K562 (cell line): ENCODE results near the gene ECSIT. TPM values are rescaled to one million over a fixed set of nuclear protein-coding genes. Genes with fewer than 3 reads are reported as not detected.

Experiments used
- CBX8 ChIP-seq: fragments of 200-600 bp; sonication (generic); IDR thresholded peaks from 2 replicates; pipeline ENCODE4 v1.6.1; 2012; ENCODE audit warnings: borderline replicate concordance, mixed run types, low read depth, mild to moderate bottlenecking, moderate library complexity, mixed read lengths, low read length, control low read depth, inconsistent platforms; ENCODE audit not compliant: poor library complexity, severe bottlenecking; ENCODE audit errors: extremely low read depth
- E2F3 ChIP-seq: fragments of 250-450 bp; sonication (Bioruptor Pico); IDR thresholded peaks from 2 replicates; pipeline ENCODE4 v1.4.0; 2020; ENCODE audit warnings: mild to moderate bottlenecking
- HCFC1 ChIP-seq: IDR thresholded peaks from 2 replicates; pipeline ENCODE4 v1.6.1; 2012; ENCODE audit warnings: low read depth, low read length, improper control_type of control experiment
- MIER1 ChIP-seq: fragments of 450-650 bp; IDR thresholded peaks from 2 replicates; pipeline ENCODE4 v1.6.1; 2016; ENCODE audit warnings: antibody characterized with exemption, mild to moderate bottlenecking, low read depth
- ZSCAN29 ChIP-seq: fragments of 450-650 bp; IDR thresholded peaks from 2 replicates; pipeline ENCODE4 v1.6.1; 2017
- ZZZ3 ChIP-seq: fragments of 450-650 bp; IDR thresholded peaks from 2 replicates; pipeline ENCODE4 v1.6.1; 2016; ENCODE audit warnings: antibody characterized with exemption, mild to moderate bottlenecking, moderate library complexity
- polyA plus RNA-seq, 8 experiments: library from polyadenylated mRNA; depleted of rRNA in 4 of 8; stranded (reverse) in 5 of 8; unstranded in 3 of 8; fragments of >200 nt; fragmentation: Nextera tagmentation in 2 of 8; fragmentation: Illumina TruSeq in 1 of 8; extraction: Ambion mirVana in 2 of 8; extraction: Trizol in 1 of 8; gene quantifications; 2 replicates each; pipeline versions ENCODE4 v1.2.1 to v1.2.3, GENCODE V29; 2011 to 2014; ENCODE audit warnings: inconsistent platforms in 1 of 8, missing spikeins in 1 of 8
- total RNA-seq, 7 experiments: library from RNA; depleted of rRNA in 6 of 7; stranded (reverse); fragments of >200 nt in 6 of 7; fragmentation: Illumina TruSeq in 2 of 7; extraction: Trizol in 2 of 7; gene quantifications; 2 replicates each; pipeline versions ENCODE4 v1.2.1 to v1.2.3, GENCODE V29; 2011 to 2021; ENCODE audit warnings: low replicate concordance in 1 of 7
- TF ChIP-seq, protein P1 (sequence below): fragments of 250-450 bp; sonication (Bioruptor Pico); IDR thresholded peaks from 2 replicates; pipeline ENCODE4 v1.4.0; 2020; ENCODE audit warnings: mild to moderate bottlenecking, moderate library complexity, borderline replicate concordance
- TF ChIP-seq, protein P2 (sequence below): fragments of 250-450 bp; sonication (Bioruptor Pico); IDR thresholded peaks from 2 replicates; pipeline ENCODE4 v1.4.0; 2020
- TF ChIP-seq, protein P3 (sequence below), 2 experiments: fragments of 450-650 bp in 1 of 2; sonication (generic) in 1 of 2; formaldehyde crosslinking in 1 of 2; IDR thresholded peaks; 2 replicates each; pipeline versions ENCODE4 v1.7.1 to v1.9.0; 2016 to 2022; ENCODE audit warnings: inconsistent platforms in 1 of 2, mild to moderate bottlenecking in 1 of 2, missing genetic modification reagents in 1 of 2
- TF ChIP-seq, protein P4 (sequence below): fragments of 200-400 bp; formaldehyde crosslinking; IDR thresholded peaks from 2 replicates; pipeline ENCODE4 v1.6.1; 2017; ENCODE audit warnings: mild to moderate bottlenecking, low read depth, low read length, moderate library complexity

Gene ECSIT
- total and polyA plus RNA-seq, 9 of the 15 experiments (the other 6 are each of a cell fraction or from before 2014, with no cell fraction given), result 1.1 to 82.5 (median 43.9) TPM

DNA sequence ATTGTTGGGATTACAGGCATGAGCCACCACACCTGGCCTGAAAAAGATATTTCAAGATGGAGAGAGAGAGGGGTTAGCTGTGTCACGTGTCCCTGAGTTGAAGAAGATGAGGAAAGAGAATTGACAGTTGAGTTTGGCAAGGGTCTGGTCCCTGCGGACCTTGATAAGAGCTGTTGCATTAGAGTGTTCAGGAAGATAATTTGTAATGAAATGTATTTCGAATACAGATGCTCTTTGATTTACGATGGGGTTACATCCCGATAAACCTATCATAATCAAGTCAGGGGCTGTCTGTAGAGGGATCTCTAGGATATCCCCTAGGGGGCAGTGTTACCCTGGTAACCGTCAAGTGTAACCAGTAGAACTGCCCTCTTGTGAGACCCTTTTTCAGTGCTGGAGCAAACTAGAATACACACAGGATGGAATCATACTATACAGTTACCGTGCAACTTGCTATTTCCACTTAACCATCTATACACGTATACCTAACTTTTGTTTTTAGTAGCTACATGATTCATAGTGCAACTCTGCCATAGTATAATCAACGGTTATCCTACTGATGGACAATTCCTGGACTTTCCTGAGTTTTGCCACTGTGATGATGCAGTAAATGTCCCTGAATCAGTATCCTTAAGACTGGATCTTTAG lies 31.6 kb upstream of the ECSIT start (continued):
- TF ChIP-seq, protein P1, sequence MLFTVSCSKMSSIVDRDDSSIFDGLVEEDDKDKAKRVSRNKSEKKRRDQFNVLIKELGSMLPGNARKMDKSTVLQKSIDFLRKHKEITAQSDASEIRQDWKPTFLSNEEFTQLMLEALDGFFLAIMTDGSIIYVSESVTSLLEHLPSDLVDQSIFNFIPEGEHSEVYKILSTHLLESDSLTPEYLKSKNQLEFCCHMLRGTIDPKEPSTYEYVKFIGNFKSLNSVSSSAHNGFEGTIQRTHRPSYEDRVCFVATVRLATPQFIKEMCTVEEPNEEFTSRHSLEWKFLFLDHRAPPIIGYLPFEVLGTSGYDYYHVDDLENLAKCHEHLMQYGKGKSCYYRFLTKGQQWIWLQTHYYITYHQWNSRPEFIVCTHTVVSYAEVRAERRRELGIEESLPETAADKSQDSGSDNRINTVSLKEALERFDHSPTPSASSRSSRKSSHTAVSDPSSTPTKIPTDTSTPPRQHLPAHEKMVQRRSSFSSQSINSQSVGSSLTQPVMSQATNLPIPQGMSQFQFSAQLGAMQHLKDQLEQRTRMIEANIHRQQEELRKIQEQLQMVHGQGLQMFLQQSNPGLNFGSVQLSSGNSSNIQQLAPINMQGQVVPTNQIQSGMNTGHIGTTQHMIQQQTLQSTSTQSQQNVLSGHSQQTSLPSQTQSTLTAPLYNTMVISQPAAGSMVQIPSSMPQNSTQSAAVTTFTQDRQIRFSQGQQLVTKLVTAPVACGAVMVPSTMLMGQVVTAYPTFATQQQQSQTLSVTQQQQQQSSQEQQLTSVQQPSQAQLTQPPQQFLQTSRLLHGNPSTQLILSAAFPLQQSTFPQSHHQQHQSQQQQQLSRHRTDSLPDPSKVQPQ (CRISPR knock-in tag), result no peak
- no peak for TF ChIP-seq MIER1
- TF ChIP-seq, protein P2, sequence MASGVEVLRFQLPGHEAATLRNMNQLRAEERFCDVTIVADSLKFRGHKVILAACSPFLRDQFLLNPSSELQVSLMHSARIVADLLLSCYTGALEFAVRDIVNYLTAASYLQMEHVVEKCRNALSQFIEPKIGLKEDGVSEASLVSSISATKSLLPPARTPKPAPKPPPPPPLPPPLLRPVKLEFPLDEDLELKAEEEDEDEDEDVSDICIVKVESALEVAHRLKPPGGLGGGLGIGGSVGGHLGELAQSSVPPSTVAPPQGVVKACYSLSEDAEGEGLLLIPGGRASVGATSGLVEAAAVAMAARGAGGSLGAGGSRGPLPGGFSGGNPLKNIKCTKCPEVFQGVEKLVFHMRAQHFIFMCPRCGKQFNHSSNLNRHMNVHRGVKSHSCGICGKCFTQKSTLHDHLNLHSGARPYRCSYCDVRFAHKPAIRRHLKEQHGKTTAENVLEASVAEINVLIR (CRISPR knock-in tag), result no peak
- TF ChIP-seq CBX8, result no peak
- TF ChIP-seq E2F3 (CRISPR knock-in tag), result no peak
- TF ChIP-seq ZZZ3, result no peak
- TF ChIP-seq, protein P3, sequence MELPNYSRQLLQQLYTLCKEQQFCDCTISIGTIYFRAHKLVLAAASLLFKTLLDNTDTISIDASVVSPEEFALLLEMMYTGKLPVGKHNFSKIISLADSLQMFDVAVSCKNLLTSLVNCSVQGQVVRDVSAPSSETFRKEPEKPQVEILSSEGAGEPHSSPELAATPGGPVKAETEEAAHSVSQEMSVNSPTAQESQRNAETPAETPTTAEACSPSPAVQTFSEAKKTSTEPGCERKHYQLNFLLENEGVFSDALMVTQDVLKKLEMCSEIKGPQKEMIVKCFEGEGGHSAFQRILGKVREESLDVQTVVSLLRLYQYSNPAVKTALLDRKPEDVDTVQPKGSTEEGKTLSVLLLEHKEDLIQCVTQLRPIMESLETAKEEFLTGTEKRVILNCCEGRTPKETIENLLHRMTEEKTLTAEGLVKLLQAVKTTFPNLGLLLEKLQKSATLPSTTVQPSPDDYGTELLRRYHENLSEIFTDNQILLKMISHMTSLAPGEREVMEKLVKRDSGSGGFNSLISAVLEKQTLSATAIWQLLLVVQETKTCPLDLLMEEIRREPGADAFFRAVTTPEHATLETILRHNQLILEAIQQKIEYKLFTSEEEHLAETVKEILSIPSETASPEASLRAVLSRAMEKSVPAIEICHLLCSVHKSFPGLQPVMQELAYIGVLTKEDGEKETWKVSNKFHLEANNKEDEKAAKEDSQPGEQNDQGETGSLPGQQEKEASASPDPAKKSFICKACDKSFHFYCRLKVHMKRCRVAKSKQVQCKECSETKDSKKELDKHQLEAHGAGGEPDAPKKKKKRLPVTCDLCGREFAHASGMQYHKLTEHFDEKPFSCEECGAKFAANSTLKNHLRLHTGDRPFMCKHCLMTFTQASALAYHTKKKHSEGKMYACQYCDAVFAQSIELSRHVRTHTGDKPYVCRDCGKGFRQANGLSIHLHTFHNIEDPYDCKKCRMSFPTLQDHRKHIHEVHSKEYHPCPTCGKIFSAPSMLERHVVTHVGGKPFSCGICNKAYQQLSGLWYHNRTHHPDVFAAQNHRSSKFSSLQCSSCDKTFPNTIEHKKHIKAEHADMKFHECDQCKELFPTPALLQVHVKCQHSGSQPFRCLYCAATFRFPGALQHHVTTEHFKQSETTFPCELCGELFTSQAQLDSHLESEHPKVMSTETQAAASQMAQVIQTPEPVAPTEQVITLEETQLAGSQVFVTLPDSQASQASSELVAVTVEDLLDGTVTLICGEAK (IDR thresholded peaks at IDR 0.05), result no peak
- TF ChIP-seq, protein P3 (CRISPR knock-in tag; IDR thresholded peaks at IDR 0.05), result no peak
- no peak for TF ChIP-seq HCFC1
- no peak for TF ChIP-seq ZSCAN29
- TF ChIP-seq, protein P4, sequence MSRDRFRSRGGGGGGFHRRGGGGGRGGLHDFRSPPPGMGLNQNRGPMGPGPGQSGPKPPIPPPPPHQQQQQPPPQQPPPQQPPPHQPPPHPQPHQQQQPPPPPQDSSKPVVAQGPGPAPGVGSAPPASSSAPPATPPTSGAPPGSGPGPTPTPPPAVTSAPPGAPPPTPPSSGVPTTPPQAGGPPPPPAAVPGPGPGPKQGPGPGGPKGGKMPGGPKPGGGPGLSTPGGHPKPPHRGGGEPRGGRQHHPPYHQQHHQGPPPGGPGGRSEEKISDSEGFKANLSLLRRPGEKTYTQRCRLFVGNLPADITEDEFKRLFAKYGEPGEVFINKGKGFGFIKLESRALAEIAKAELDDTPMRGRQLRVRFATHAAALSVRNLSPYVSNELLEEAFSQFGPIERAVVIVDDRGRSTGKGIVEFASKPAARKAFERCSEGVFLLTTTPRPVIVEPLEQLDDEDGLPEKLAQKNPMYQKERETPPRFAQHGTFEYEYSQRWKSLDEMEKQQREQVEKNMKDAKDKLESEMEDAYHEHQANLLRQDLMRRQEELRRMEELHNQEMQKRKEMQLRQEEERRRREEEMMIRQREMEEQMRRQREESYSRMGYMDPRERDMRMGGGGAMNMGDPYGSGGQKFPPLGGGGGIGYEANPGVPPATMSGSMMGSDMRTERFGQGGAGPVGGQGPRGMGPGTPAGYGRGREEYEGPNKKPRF, result no peak
